GM21723 (cell line): Measurements from ENCODE around the gene ADI1.

Source experiments
- ATAC-seq: cut with Tn5 transposase; IDR thresholded peaks from one replicate; pipeline ENCODE4 v1.9.1; 2021; ENCODE audit warnings: mild to moderate bottlenecking, moderate library complexity; ENCODE audit not compliant: unreplicated experiment

Gene ADI1, protein sequence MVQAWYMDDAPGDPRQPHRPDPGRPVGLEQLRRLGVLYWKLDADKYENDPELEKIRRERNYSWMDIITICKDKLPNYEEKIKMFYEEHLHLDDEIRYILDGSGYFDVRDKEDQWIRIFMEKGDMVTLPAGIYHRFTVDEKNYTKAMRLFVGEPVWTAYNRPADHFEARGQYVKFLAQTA

GRCh38 chr2:3519255-3520205, at the start of gene ADI1:
TSS of gene ADI1 (minus strand) at chr2:3519531. CDS start at chr2:3519487, 44 bp downstream.
- peak; percentile 67 for ATAC-seq

- no peak for ATAC-seq
Observed at GRCh38 chr2:3566806-3567205, 47.5 kb upstream of the ADI1 start.

DNA sequence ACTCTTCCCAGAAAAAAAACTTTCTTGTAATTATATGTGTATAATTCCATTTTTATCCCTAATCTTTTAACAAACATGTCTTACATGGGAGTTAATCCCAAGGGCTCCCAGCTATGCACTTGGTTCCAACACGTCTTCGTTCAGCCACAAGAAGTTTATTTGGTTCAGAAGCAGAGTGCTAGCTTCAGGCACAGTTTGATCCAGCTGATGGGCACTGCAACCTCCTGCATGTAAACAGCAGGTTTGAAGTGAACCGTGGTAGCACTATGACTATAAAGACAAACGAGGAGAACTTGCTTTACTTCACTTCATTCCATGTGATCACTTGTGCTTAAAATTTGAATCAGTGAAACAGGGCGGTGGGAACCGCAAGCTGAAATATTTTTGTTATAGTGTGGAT, 45.8 kb upstream of the ADI1 start:
- no peak for ATAC-seq

- peak; percentile 43 for ATAC-seq
Observed at GRCh38 chr2:3563521-3563976, 44.2 kb upstream of the ADI1 start.

DNA sequence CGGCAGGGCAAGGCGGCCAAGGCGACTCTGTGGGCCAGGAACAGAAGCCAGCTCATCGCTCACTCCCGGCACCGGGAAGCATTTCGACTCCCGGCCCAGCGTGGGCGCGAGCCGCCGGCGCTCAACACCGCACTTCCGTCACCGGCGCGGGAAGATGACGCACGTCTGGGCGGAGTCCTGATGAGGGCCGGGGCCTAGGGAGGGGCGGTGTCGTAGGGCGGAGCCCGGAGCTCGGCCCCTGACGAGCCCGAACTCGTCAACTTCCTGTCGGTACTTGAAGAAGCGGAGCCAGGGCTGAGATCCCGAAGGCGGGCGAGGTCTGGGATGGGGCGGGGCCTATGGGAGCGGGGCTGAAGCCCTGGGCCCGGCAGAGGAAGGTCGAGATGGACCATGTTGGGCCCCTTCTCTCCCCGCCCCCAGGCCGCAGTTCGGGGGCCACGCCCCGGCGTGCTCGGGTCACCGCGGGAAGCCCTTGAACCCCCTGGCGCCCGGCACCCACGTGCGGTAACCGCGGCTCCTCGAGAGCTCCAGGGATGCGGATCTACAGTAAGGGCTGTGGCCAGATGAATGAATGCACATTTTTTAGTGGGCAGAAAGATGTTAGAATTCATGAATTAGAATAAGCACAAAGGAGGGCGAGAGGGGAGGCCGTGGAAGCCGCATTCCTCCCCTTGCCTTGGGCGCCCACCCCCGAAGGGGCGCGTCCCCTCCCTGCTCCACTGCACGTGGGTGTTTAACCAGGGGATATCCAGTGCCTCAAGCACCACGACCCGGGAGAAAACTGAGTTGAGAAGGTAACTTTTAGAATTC, 39.1 kb upstream of the ADI1 start, which contains the start of gene RNASEH1:
TSS of gene RNASEH1 (minus strand) at position 129 of the 810 bp plus-strand sequence. CDS start at position 56, 73 bp downstream.
- peak; percentile 93 for ATAC-seq

- ATAC-seq: peak; percentile 40
Observed at GRCh38 chr2:3557639-3558204, 38.4 kb upstream of the ADI1 start.

GRCh38 chr2:3553946-3554345, 34.6 kb upstream of the ADI1 start:
- ATAC-seq: no peak

GRCh38 chr2:3547915-3548314, 28.6 kb upstream of the ADI1 start:
- ATAC-seq: no peak

DNA sequence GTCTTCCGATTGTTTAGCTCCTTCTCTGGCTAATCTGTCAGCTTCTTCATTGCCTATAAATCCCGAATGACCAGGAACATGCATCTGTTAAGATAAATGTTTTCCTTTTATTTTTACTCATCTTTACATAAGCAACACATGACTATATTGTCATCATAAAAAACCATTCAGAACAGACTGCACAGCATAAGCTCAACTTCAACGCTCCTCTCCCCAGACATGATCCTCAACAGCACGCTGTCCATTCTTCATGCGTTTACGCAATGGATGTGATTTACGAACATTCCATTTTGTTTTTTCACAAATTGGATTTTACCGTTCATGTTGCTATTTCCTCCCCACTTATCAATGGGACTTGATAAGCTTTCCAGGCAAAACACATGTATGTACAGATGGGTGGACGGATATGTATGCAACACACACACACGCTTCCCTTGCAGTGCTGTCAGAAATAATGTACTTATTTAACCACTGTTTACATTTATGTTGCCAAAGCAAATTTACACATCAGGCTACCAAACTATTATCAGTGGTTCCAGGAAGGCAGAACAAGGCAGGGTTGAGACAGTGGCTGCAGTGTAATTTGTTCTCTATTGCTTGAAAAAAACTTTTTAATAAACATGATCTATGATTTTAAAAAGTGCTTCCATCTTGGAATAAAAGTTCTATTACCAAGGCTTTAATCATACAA, 26.6 kb upstream of the ADI1 start:
- no peak for ATAC-seq

DNA sequence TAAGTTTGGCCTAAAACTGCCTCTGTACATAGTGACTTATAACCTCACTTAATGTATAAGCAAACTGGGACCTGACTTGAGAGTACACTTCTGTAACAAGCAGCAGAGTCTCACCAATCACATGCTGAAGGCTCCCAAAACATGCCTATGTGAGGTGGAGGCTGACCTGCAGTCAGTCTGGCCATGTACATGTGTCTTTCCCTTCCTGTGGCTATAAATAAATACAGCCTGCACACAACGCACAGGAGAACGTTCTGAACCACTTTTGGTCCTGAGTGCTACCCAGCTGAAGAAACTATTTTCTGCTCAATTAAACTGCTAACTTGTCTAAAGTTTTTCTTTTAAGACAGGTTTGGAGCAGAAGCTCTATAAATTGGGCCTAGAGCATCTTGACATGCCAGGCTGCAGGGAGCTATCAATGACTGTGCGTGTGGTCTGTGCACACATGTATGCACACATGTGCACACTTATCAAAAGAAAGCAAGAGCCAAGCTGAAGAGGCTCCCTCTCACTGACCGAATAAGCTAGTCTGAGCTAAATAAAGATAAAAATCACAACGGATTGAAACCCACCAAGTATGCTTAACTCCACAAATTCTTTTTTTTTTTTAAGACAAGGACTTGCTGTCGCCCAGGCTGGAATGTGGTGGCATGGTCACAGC, 23.8 kb upstream of the ADI1 start:
- no peak for ATAC-seq

GRCh38 chr2:3542107-3542506, 22.8 kb upstream of the ADI1 start:
- no peak for ATAC-seq

- no peak for ATAC-seq
Observed at GRCh38 chr2:3539836-3540235, 20.5 kb upstream of the ADI1 start.

- no peak for ATAC-seq
Observed at GRCh38 chr2:3536682-3537632, 17.6 kb upstream of the ADI1 start.

GRCh38 chr2:3535794-3536681, 16.7 kb upstream of the ADI1 start:
- no peak for ATAC-seq

GRCh38 chr2:3535467-3535793, 16.1 kb upstream of the ADI1 start:
- no peak for ATAC-seq

DNA sequence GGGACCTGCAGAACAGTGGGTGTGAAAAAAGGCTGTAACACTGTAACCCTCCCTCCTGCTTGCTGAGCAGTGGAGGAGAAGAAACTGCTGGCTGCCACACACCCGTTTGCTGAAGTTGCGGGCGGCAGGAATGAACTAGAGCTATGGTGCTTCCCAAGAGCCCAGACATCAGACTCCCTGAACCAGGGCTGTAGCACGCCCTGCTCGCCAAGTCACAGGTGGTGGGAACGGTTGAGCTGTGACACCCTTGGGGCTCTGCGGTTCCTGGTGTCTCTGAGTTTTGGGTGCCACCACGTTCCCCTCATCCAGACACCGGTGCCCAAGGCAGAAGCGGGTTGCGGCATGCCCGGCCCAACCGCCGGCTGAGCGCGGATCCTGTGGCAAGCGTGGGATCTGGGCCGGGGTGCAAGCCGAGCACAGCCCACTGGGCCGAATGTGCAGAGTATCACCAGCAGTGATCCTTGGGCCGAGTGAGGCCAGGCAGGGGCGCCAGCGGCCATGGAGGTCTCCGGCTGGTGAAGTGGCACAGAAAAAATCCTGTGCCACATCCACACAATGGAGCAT, 15.0 kb upstream of the ADI1 start:
- ATAC-seq: no peak

DNA sequence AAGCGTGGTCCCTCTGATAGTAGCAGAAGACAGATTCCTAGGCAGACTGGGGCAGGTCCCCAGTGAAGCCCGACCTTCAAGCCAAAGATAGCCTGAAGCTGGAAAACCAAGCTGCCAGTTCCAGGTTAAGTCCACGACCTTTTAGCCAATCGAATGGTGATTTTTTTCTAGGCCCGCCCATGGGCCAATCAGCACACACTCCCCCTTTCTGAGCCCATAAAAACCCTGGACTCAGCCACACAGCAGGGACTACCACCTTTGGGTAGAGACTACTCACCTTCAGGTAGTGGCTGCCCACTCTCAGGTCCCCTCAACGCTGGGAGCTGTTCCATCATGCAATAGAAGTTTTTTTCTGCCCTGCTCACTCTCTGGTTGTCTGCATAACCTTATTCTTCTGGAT, 14.5 kb upstream of the ADI1 start:
- ATAC-seq: no peak
